AG09309 (cell line): Measurements from ENCODE around the gene VENTX.
"Not testable (repeated sequence)": the region's sequence is repeated elsewhere in the genome, so short reads cannot be mapped to it uniquely, and the experiment has no call there.

Experiments
- DNase-seq: peaks from one replicate; pipeline ENCODE4 v3.0.0-alpha.2; 2010; ENCODE audit warnings: low read depth
- H3K4me3 ChIP-seq: 2 replicates; pipeline ENCODE4 v1.5.1; 2011; ENCODE audit warnings: mild to moderate bottlenecking, low read depth, low read length, moderate library complexity; ENCODE audit not compliant: control insufficient read depth
- TF ChIP-seq, protein P1 (sequence below): IDR thresholded peaks from 2 replicates; pipeline ENCODE4 v1.5.1; 2011; ENCODE audit warnings: mild to moderate bottlenecking, low read depth, low read length, inconsistent platforms; ENCODE audit not compliant: insufficient read depth, control insufficient read depth; ENCODE audit errors: missing control alignments

The VENTX gene

DNA sequence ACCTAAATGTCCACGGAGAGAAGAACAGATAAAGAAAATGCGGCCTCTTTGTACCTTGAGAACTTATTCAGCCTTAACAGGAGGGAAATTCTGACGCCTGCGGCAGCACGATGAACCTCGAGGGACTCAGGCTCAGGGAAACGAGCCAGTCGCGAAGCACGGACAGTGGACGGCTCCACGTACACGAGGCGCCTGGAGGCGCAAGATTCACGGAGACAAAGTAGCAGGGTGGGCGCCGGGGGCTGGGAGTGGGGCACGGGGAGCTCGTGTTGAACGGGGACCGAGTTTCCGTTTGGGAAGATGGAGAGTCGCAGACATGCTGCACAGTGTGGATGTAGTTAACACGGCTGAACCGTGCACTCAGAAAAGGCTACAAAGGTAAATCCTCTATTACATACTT lies 20.9 kb upstream of the VENTX start:
- TF ChIP-seq, protein P1, sequence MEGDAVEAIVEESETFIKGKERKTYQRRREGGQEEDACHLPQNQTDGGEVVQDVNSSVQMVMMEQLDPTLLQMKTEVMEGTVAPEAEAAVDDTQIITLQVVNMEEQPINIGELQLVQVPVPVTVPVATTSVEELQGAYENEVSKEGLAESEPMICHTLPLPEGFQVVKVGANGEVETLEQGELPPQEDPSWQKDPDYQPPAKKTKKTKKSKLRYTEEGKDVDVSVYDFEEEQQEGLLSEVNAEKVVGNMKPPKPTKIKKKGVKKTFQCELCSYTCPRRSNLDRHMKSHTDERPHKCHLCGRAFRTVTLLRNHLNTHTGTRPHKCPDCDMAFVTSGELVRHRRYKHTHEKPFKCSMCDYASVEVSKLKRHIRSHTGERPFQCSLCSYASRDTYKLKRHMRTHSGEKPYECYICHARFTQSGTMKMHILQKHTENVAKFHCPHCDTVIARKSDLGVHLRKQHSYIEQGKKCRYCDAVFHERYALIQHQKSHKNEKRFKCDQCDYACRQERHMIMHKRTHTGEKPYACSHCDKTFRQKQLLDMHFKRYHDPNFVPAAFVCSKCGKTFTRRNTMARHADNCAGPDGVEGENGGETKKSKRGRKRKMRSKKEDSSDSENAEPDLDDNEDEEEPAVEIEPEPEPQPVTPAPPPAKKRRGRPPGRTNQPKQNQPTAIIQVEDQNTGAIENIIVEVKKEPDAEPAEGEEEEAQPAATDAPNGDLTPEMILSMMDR, result no peak
- no peak for DNase-seq
- H3K4me3 ChIP-seq, result no peak overlapping the region

DNA sequence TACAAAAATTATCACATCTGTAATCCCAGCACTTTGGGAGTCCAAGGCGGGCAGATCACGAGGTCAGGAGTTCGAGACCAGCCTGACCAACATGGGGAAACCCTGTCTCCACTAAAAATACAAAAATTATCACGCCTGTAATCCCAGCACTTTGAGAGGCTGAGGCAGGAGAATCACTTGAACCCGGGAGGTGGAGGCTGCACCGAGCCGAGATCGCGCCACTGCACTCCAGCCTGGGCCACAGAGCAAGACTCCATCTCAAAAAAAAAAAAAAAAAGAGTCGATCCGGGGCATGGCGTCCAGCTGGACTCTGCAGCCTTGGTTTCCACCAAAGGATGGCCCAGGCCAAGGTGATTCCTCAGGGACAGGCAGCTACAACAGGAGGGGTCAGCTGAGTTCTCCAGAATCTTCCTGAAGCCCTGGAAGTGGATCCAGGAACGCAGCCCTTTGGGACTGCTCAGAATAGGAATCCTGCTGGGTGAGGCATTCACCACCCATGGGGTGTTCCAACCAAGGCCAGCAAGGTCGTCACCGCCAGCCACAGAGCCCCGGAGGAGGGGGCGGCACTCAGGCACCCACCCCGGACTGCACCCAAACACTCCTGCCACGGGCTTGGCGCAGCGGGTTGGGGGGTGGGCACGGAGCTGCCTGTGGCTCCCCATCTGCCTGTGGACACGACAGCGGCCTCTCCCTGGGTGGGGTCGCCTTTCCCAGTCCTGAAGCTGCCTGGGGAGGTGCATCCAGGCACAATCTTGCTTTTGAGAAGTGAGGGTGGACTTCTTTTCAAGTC lies 19.7 kb upstream of the VENTX start:
- no peak for DNase-seq
- TF ChIP-seq, protein P1, result no peak
- no peak overlapping the region for H3K4me3 ChIP-seq

DNA sequence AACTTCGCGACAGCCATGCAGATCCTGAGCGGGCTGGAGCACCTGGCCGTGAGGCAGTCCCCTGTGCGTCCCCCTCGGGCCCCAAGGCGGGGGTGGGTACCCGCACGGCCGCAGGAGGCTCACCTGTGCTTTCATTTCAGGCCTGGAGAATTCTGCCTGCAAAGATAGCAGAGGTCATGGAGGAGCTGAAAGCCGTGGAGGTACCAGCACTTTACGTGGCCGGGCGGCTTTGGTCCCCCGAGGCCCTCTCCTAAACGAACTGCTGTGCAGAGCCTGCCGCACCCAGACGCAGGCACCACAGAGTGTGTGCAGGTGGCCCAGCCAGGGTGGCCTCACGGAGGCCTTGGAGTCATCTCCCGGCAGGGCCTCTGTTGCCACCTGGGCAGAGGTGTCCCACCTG lies 18.8 kb upstream of the VENTX start:
- TF ChIP-seq, protein P1, result no peak
- H3K4me3 ChIP-seq, result no peak overlapping the region
- DNase-seq, result no peak

DNA sequence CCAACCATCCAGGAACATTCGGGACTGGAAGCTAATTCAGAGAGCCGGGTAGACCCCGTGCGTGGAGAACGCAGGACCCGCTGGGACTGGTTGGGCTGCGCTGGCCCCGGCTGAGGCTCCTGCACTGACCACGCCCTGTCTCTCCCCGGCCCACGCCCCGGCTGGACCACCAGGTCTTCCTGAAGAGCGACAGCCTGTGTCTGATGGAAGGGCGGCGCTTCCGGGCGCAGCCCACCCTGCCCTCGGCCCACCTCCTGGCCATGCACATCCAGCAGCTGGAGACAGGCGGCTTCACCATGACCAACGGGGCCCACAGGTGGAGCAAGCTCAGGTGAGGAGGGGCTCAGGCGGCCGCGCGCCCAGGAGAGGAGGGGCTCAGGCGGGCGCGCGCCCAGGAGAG lies 17.9 kb upstream of the VENTX start:
- DNase-seq, result no peak
- TF ChIP-seq, protein P1, result no peak
- no peak overlapping the region for H3K4me3 ChIP-seq

DNA sequence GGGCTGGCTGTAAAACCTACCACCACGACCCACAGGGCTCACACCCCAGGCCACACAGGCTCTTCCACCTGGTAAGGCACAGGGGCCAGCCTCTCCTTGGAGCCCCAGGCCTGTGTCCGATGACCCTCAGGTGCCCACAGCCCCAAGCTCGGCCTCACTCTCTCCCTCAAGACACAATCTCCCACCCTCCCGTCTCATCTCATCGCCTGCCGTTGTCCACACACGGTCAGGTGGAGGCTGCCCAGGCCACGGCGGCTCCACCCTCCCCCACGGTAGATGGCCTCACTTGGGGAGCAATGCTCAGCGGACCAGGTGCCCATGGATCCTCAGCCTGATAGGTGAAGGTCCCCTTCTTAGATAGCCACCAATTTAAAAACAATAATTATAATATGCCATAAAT lies 16.3 kb upstream of the VENTX start:
- no peak overlapping the region for H3K4me3 ChIP-seq
- no peak for DNase-seq
- TF ChIP-seq, protein P1, result no peak

DNA sequence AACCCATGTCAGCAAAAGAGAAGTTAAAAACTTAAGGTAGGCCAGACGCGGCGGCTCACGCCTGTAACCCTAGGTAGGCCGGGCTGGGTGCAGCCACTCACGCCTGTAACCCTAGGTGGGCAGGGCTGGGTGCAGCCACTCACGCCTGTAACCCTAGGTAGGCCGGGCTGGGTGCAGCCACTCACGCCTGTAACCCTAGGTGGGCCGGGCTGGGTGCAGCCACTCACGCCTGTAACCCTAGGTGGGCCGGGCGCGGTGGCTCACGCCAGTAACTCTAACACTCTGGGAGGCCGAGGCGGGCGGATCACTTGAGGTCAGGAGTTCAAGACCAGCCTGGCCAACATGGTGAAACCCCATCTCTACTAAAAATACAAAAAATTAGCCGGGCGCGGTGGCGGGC lies 15.9 kb upstream of the VENTX start:
- H3K4me3 ChIP-seq, DNase-seq: not testable (repeated sequence)

DNA sequence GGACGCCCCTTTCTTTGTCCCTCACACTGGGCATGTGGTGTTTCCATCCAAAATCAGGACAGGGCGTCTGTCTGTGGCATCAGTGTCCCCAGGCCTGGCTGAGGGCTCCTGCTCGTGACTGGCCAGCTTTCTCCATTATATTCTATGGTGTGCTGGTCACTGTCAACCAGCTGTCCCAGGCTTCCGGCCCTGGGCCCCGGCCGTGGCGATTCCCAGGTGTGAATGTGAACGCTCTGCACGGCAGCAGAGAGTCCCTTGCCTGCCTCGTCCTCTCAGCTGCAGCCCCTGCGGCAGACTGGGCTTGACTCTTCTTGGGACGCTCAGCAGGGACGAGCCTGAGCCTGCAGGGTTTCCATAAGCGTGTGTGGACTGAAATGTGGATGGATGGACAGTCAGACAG lies 13.6 kb upstream of the VENTX start:
- DNase-seq, result no peak
- H3K4me3 ChIP-seq, result no peak overlapping the region
- TF ChIP-seq, protein P1, result no peak
